B cell (primary cell): Measurements from ENCODE around the gene ZNF213. TPM values are rescaled to one million over a fixed set of nuclear protein-coding genes. Genes with fewer than 3 reads are reported as not detected.
A peak's percentile ranks its signal among the peaks of the same experiment; 100 is the strongest.

Experiments used
- ATAC-seq: fragments of 200-7000 bp; cut with Tn5 transposase; one replicate; pipeline ENCODE4 v1.10.0; 2021; ENCODE audit warnings: low read depth, mild to moderate bottlenecking, moderate number of reproducible peaks, moderate library complexity
- CTCF ChIA-PET: fragments of 350-600 bp; sonication (Branson Sonifier 250); formaldehyde crosslinking; loops from one replicate; lab custom pipeline; 2021; ENCODE audit warnings: antibody characterized with exemption, inconsistent platforms; lab: Charles Lee
- POLR2A ChIA-PET: fragments of 350-600 bp; sonication (Branson Sonifier 250); formaldehyde crosslinking; loops from one replicate; lab custom pipeline; 2021; ENCODE audit warnings: antibody characterized with exemption; lab: Charles Lee
- DNase-seq: peaks from one replicate; pipeline ENCODE4 v3.0.0; 2013
- H2AFZ ChIP-seq: 2 replicates; pipeline ENCODE4 v1.6.1; 2012; ENCODE audit warnings: mild to moderate bottlenecking, low read depth, low read length; ENCODE audit not compliant: insufficient read depth, poor library complexity, severe bottlenecking
- H3K27ac ChIP-seq, 2 donors: 1 replicate in 1 of 2; 2 replicates in 1 of 2; pipeline ENCODE4 v1.5.1; 2012 to 2013; ENCODE audit warnings: low read length in 2 of 2, mild to moderate bottlenecking in 2 of 2, moderate library complexity in 1 of 2
- H3K27me3 ChIP-seq, 4 experiments: fragments of 200-600 bp in 1 of 4; sonication (generic) in 1 of 4; replicated peaks in 1 of 4; 1 replicate in 2 of 4; 2 replicates in 2 of 4; pipeline versions ENCODE4 v1.6.1 to v1.7.0; 2013 to 2016; ENCODE audit warnings: low read length in 3 of 4, mild to moderate bottlenecking in 2 of 4, mixed read lengths in 1 of 4, moderate library complexity in 1 of 4; ENCODE audit not compliant: insufficient read depth in 4 of 4, control insufficient read depth in 3 of 4; ENCODE audit errors: control extremely low read depth in 1 of 4
- H3K36me3 ChIP-seq, 2 experiments: replicated peaks in 1 of 2; 1 replicate in 1 of 2; 2 replicates in 1 of 2; pipeline versions ENCODE4 v1.6.1 to v1.7.1; 2013; ENCODE audit warnings: low read length in 1 of 2; ENCODE audit not compliant: insufficient read depth in 2 of 2, control insufficient read depth in 1 of 2; ENCODE audit errors: control extremely low read depth in 1 of 2, extremely low read depth in 1 of 2
- H3K4me1 ChIP-seq, 2 donors: fragments of 200-600 bp in 1 of 2; sonication (generic) in 1 of 2; 1 replicate in 1 of 2; 2 replicates in 1 of 2; pipeline versions ENCODE4 v1.5.1 to v1.6.1; 2013 to 2017; ENCODE audit warnings: low read length in 2 of 2; ENCODE audit not compliant: control insufficient read depth in 2 of 2, insufficient read depth in 2 of 2
- H3K4me2 ChIP-seq: replicated peaks from 2 replicates; pipeline ENCODE3; 2012; ENCODE audit warnings: mild to moderate bottlenecking, low read depth, low read length; ENCODE audit not compliant: poor library complexity, severe bottlenecking
- H3K4me3 ChIP-seq, 5 experiments: fragments of 200-600 bp in 1 of 5; sonication (generic) in 1 of 5; 1 replicate in 3 of 5; 2 replicates in 2 of 5; pipeline versions ENCODE4 v1.5.1 to v1.7.0; 2011 to 2016; ENCODE audit warnings: low read length in 4 of 5, mild to moderate bottlenecking in 4 of 5, low read depth in 2 of 5, control low read depth in 1 of 5, moderate library complexity in 1 of 5; ENCODE audit not compliant: insufficient read depth in 1 of 5; ENCODE audit errors: control extremely low read depth in 1 of 5, extremely low read depth in 1 of 5
- H3K79me2 ChIP-seq: fragments of 200-600 bp; sonication (generic); one replicate; pipeline ENCODE4 v1.6.0; 2016; ENCODE audit warnings: low read length; ENCODE audit not compliant: control insufficient read depth, insufficient read depth
- H3K9ac ChIP-seq: fragments of 200-600 bp; sonication (generic); 2 replicates; pipeline ENCODE4 v1.6.1; 2017; ENCODE audit warnings: mild to moderate bottlenecking, low read length, moderate library complexity
- H3K9me3 ChIP-seq, 3 donors: one replicate each; pipeline versions ENCODE4 v1.6.1 to v1.7.1; 2013; ENCODE audit warnings: low read length in 2 of 3; ENCODE audit not compliant: control insufficient read depth in 2 of 3, insufficient read depth in 1 of 3; ENCODE audit errors: control extremely low read depth in 1 of 3
- H4K20me1 ChIP-seq: 2 replicates; pipeline ENCODE4 v1.6.0; 2012; ENCODE audit warnings: mild to moderate bottlenecking, low read length; ENCODE audit not compliant: insufficient read depth, control insufficient read depth, poor library complexity, severe bottlenecking
- H3K27ac Mint-ChIP-seq: one replicate; pipeline ENCODE4 v1.8.0; 2021; ENCODE audit warnings: mixed read lengths
- H3K27me3 Mint-ChIP-seq: one replicate; pipeline ENCODE4 v1.8.0; 2021; ENCODE audit warnings: mixed read lengths
- H3K4me1 Mint-ChIP-seq: one replicate; pipeline ENCODE4 v1.8.0; 2021; ENCODE audit warnings: mixed read lengths
- H3K4me3 Mint-ChIP-seq: one replicate; pipeline ENCODE4 v1.8.0; 2021; ENCODE audit warnings: mixed read lengths
- H3K9me3 Mint-ChIP-seq: one replicate; pipeline ENCODE4 v1.8.0; 2022; ENCODE audit warnings: mixed read lengths; ENCODE audit not compliant: insufficient read depth
- CTCF ChIP-seq: fragments of 200-600 bp; IDR thresholded peaks from one replicate; pipeline ENCODE4 v1.8.0; 2022; ENCODE audit warnings: antibody characterized with exemption, mild to moderate bottlenecking
- EZH2 ChIP-seq: IDR thresholded peaks from 2 replicates; pipeline ENCODE4 v1.6.1; 2012; ENCODE audit warnings: borderline replicate concordance, low read depth, mild to moderate bottlenecking, moderate library complexity, low read length; ENCODE audit not compliant: insufficient read depth, poor library complexity, severe bottlenecking
- WGBS: methylation state at CpG from one replicate; pipeline ENCODE4 v1.1.5; 2013; ENCODE audit warnings: missing lambda C conversion rate; ENCODE audit not compliant: insufficient coverage; 5-methylcytosine and 5-hydroxymethylcytosine counted together
- intact Hi-C: fragments of 100-400 bp; cut with micrococcal nuclease; formaldehyde crosslinking; loops from one replicate; pipeline ENCODE4 v1.10.0; 2022
- polyA plus RNA-seq: library from polyadenylated mRNA; depleted of rRNA; stranded (reverse); fragments of >200 nt; gene quantifications from 2 replicates; pipeline ENCODE4 v1.2.3, GENCODE V29; 2012
- total RNA-seq, 2 donors: library from RNA; stranded (reverse); fragments of 120-200 nt in 1 of 2; gene quantifications; 1 replicate in 1 of 2; 2 replicates in 1 of 2; pipeline versions ENCODE4 v1.2.3 to v1.2.4, GENCODE V29; 2013 to 2022

The ZNF213 gene
- total and polyA plus RNA-seq, 2 donors (not counting 1 experiment from before 2014, with no cell fraction given): 1.4 to 7.2 TPM

DNA sequence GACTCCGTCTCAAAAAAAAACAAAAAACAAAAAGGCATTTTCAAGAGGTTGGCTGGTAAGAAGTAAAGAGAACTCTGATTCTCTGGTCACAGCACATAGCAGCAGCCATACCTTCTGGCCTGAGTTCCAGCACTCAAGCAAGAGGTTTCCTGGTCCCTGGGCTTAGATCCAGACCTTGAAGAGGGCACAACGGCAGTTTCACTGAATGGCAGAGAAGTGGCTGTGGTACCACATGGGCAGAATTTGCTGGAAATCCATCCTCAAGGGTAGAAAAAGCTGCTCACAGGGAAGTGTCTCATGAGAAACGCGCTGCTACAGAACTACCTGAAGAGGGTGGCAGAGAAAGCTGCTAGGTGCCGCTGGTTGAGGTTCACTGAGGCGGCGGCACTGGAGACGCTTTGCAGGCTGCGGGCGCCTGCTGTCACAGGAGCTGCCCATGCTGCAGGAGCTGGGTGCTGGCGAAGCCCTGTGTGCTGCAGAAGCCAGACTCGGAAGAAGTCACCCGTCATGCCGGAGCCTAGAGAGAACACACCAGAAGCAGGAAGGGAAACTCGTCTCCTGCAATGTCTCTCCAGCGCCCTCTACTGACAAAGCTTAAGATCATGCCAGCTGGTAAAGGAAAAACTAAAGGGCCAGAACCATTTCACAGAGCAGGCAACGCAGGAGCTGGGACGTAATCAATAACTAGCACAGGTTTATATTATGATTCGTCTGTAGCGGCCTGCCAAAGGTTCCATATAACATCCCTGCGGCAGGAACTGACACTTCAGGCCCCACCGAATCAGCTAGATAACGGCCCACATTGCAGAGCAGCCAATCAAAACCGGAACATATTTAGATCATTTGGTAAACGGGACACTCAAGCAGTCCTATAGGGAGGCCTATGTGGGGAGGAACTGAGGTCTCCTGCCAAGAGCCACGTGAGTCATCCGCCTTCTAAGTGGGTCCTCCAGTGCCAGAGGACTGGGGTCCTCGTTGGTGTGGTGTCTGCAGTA is 5.4 kb upstream of the ZNF213 start:
- TF ChIP-seq EZH2 (no peak), CTCF (peak; percentile 80)
- peaks cover 24 to 37% of the 10 kb centered on the region in 2 donors for H3K4me1 ChIP-seq

More for the DNA sequence above, 5.4 kb upstream of the ZNF213 start:
- Mint-ChIP-seq H3K4me3 (peak overlapping the region; percentile 92), H3K9me3 (no peaks in the 10 kb centered on the region), H3K27me3 (no peaks in the 10 kb centered on the region), H3K4me1 (peaks cover 44% of the 10 kb centered on the region), H3K27ac (peak overlapping the region; percentile 87)
- peaks cover 2 to 3% of the 10 kb centered on the region in 2 experiments for H3K36me3 ChIP-seq
- intact Hi-C loops: loop anchor here (1.0 kb wide), 4 partner anchors 29 to 98 kb away; no protein-coding TSS in a partner anchor
- H3K4me3 ChIP-seq: peak overlapping the region; percentile 45 to 85 (median 67)
- peaks cover 0 to under 1% (median 0%) of the 10 kb centered on the region in 3 donors for H3K9me3 ChIP-seq
- DNase-seq (peak; percentile 92), ATAC-seq (peak; percentile 73)
- no peaks in the 10 kb centered on the region for H3K27me3 ChIP-seq
- POLR2A ChIA-PET: interaction anchor here (0.5 to 2.0 kb wide), 7 partner anchors 21 to 476 kb away, joined by 3 to 10 read pairs (median 7); partner anchors contain the start of gene ZNF263
- H3K27ac ChIP-seq: peak overlapping the region; percentile 5 to 56
- H4K20me1 ChIP-seq: no peaks in the 10 kb centered on the region
- 23% methylated on average over 24 of the region's 28 CpGs for WGBS
- H3K4me2 ChIP-seq: peak overlapping the region; percentile 89
- H3K79me2 ChIP-seq: peaks cover 54% of the 10 kb centered on the region
- peak overlapping the region; percentile 74 for H3K9ac ChIP-seq
- CTCF ChIA-PET: interaction anchor here (0.7 to 11.8 kb wide), 36 partner anchors 9 to 308 kb away, joined by 3 to 238 read pairs (median 6); partner anchors contain the start of genes HCFC1R1, IL32, THOC6 and TNFRSF12A
- H2AFZ ChIP-seq: peak overlapping the region; percentile 85
